SKM-1 (cell line): ENCODE results near the gene PTCRA.

ENCODE experiments used
- DNase-seq: peaks from one replicate; lab custom pipeline; 2025; ENCODE audit not compliant: unreplicated experiment; lab: John Stamatoyannopoulos, UW

The PTCRA gene

GRCh38 chr6:42970871-42971612, 55.2 kb downstream of the PTCRA start:
- no peak for DNase-seq

GRCh38 chr6:42971746-42972327, 56.0 kb downstream of the PTCRA start:
- DNase-seq = no peak

- DNase-seq = no peak
Measured at GRCh38 chr6:42973926-42974325, 58.1 kb downstream of the PTCRA start.

GRCh38 chr6:42974919-42975505, 59.2 kb downstream of the PTCRA start:
- DNase-seq = no peak
